ENCODE measurements around the gene SECISBP2. TPM values are rescaled to one million over a fixed set of nuclear protein-coding genes. Genes with fewer than 3 reads are reported as not detected.
"Not testable (repeated sequence)": the region's sequence is repeated elsewhere in the genome, so short reads cannot be mapped to it uniquely, and the experiment has no call there.

Gene SECISBP2
- total RNA-seq, 6 experiments from 2014 or later = 13.8 to 20.3 (median 17.3) TPM

DNA sequence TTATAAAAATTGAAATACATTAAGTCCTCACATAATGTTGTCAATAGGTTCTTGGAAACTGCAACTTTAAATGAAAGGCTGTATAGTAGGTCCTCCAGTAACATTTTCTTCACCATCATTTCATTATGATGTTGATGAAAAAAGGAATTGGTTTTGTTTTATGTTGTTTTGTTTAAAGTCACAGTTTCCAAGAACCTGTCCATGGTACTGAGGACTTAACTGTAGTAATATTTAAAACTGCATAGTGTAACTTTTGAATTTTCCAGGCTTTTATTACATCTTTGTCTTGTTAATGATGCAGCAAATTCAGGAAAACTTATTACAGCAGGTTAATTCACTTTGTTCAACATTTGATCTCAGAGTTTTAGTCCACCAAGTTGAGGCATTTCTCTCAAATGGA, 11.6 kb downstream of the SECISBP2 start:
- H3K9me3 Mint-ChIP-seq = no peaks in the 10 kb centered on the region
- TF ChIP-seq CTCF (IDR thresholded peaks at IDR 0.05) = no peak
- H3K4me3 Mint-ChIP-seq = no peak overlapping the region
- no peaks in the 10 kb centered on the region for H3K27me3 Mint-ChIP-seq (ENCODE audit: insufficient read depth)
- no peak for DNase-seq
- no peak overlapping the region for H3K27ac Mint-ChIP-seq
- H3K36me3 Mint-ChIP-seq (ENCODE audit: low read depth) = peaks cover 17% of the 10 kb centered on the region
- H3K4me1 Mint-ChIP-seq (ENCODE audit: low read depth) = no peaks in the 10 kb centered on the region

DNA sequence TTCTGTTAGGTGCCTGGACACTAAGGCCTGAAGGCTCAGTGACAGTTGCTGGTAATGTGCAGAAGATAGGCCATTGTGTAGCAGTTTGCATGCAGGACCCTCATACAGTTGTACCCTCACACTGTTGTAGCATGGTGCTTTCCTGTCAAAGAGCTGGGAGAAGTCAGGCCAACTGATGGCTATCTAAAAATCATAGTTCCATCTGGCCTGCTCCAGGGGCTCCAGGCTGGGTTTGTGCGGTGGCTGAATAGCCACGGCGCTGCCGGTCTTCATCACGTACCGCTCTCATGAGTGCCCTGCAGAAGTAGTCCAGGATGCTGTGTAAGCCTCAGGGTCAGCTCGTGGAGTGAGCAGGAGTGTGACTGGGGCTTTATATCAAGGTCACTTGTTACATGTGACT, 12.2 kb downstream of the SECISBP2 start:
- DNase-seq = no peak
- H3K9me3 Mint-ChIP-seq = no peaks in the 10 kb centered on the region
- no peak overlapping the region for H3K27ac Mint-ChIP-seq
- H3K27me3 Mint-ChIP-seq (ENCODE audit: insufficient read depth) = no peaks in the 10 kb centered on the region
- TF ChIP-seq CTCF (IDR thresholded peaks at IDR 0.05) = no peak
- no peaks in the 10 kb centered on the region for H3K4me1 Mint-ChIP-seq (ENCODE audit: low read depth)
- no peak overlapping the region for H3K4me3 Mint-ChIP-seq
- H3K36me3 Mint-ChIP-seq (ENCODE audit: low read depth) = peaks cover 17% of the 10 kb centered on the region

DNA sequence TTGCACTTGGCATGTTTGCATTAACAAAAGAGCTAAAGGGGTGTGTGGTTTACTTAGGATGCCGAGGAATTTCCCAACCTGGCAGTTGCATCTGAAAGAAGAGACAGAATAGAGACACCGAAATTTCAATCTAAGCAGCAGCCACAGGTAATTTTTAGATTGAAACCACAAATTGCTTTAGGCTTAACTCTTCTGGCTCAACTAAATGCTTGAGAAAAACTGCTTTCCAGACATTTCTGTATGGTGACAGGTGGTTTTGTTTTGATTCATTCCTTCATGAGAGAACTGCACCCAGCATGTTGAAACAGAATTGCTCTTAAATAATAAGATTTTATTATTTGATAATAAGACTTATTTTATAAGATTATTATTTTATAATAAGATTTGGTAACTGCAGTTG, 21.5 kb downstream of the SECISBP2 start:
- Mint-ChIP-seq H3K36me3 (ENCODE audit: low read depth) (peaks cover 45% of the 10 kb centered on the region), H3K4me3 (no peak overlapping the region), H3K27ac (no peak overlapping the region), H3K4me1 (ENCODE audit: low read depth) (no peaks in the 10 kb centered on the region), H3K9me3 (no peaks in the 10 kb centered on the region), H3K27me3 (ENCODE audit: insufficient read depth) (no peaks in the 10 kb centered on the region)
- no peak for DNase-seq
- TF ChIP-seq CTCF (IDR thresholded peaks at IDR 0.05) = no peak

GRCh38 chr9:89340332-89340731, 22.0 kb downstream of the SECISBP2 start:
- no peak for TF ChIP-seq CTCF (IDR thresholded peaks at IDR 0.05)
- H3K4me1 Mint-ChIP-seq (ENCODE audit: low read depth) = no peaks in the 10 kb centered on the region

DNA sequence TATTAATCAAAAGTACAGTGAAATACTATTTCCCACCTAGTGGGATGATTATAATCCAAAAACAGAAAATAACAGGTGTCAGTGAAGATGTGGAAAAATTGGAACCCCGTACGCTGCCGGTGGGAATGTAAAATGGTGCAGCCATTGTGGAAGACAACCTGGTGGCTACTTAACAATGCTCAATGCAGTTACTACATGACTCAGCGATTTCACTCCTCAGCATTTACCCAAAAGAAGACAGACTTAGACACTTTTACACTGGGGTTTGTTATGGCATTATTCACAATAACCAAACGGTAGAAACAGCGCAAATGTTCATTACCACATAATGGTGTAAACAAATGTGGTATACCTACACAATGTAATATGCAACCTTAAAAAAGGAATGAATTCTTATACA, 23.9 kb downstream of the SECISBP2 start:
- Mint-ChIP-seq H3K27ac (no peak overlapping the region), H3K9me3 (no peaks in the 10 kb centered on the region), H3K36me3 (ENCODE audit: low read depth) (peaks cover 60% of the 10 kb centered on the region), H3K4me3 (no peak overlapping the region), H3K27me3 (ENCODE audit: insufficient read depth) (no peaks in the 10 kb centered on the region; the same call in 1 of the 2 replicates), H3K4me1 (ENCODE audit: low read depth) (no peaks in the 10 kb centered on the region)
- DNase-seq = no peak
- TF ChIP-seq CTCF (IDR thresholded peaks at IDR 0.05) = no peak

More at GRCh38 chr9:89340332-89340731, 22.0 kb downstream of the SECISBP2 start:
- H3K36me3 Mint-ChIP-seq (ENCODE audit: low read depth) = peaks cover 48% of the 10 kb centered on the region
- no peak overlapping the region for H3K4me3 Mint-ChIP-seq
- no peaks in the 10 kb centered on the region; the same call in 1 of the 2 replicates for H3K27me3 Mint-ChIP-seq (ENCODE audit: insufficient read depth)
- H3K27ac Mint-ChIP-seq = no peak overlapping the region
- no peaks in the 10 kb centered on the region for H3K9me3 Mint-ChIP-seq
- DNase-seq = no peak

DNA sequence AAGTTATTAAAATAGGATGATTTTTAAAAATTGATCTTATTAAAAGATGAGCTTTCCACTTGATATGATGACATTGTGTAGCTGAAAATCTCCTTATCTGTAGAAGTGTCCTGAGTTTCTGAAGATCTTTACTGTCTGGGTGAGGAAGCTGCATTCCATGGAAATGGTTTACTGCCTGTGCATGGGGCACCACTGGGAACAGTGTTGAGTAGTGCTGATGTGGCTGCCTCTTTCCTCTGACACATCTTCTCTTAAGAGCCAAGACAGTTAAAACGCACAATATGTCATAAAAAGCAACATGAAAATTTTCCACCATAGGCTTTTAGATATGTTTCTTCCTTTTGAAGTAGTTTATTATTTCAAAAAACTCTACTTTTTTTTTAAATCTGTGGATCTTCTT, 24.6 kb downstream of the SECISBP2 start:
- Mint-ChIP-seq H3K4me1 (ENCODE audit: low read depth) (no peaks in the 10 kb centered on the region), H3K27me3 (ENCODE audit: insufficient read depth) (no peaks in the 10 kb centered on the region; the same call in 1 of the 2 replicates), H3K4me3 (no peak overlapping the region), H3K9me3 (no peaks in the 10 kb centered on the region), H3K36me3 (ENCODE audit: low read depth) (peaks cover 56% of the 10 kb centered on the region), H3K27ac (no peak overlapping the region)
- DNase-seq = peak; percentile 20
- no peak for TF ChIP-seq CTCF (IDR thresholded peaks at IDR 0.05)

DNA sequence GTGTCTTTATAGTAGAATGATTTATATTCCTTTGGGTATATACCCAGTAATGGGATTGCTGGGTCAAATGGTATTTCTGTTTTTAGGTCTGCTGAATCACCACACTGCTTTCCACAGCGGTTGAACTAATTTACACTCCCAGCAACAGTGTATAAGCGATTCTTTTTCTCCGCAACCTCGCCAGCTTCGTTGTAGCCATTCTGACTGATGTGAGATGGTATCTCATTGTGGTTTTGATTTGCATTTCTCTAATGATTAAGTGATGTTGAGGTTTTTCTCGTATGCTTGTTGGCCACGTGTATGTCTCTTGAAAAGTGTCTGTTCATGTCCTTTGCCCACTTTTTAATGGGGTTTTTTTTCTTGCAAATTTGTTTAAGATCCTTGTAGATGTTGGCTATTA, 25.5 kb downstream of the SECISBP2 start:
- DNase-seq; H3K4me3 Mint-ChIP-seq; H3K4me1 Mint-ChIP-seq (ENCODE audit: low read depth); H3K27me3 Mint-ChIP-seq (ENCODE audit: insufficient read depth); H3K9me3 Mint-ChIP-seq; H3K27ac Mint-ChIP-seq: not testable (repeated sequence)
- peaks cover 57% of the 10 kb centered on the region for H3K36me3 Mint-ChIP-seq (ENCODE audit: low read depth)

Data from HFFc6 (cell line).